ENCODE results near the gene HDAC4.

HDAC4 gene

DNA sequence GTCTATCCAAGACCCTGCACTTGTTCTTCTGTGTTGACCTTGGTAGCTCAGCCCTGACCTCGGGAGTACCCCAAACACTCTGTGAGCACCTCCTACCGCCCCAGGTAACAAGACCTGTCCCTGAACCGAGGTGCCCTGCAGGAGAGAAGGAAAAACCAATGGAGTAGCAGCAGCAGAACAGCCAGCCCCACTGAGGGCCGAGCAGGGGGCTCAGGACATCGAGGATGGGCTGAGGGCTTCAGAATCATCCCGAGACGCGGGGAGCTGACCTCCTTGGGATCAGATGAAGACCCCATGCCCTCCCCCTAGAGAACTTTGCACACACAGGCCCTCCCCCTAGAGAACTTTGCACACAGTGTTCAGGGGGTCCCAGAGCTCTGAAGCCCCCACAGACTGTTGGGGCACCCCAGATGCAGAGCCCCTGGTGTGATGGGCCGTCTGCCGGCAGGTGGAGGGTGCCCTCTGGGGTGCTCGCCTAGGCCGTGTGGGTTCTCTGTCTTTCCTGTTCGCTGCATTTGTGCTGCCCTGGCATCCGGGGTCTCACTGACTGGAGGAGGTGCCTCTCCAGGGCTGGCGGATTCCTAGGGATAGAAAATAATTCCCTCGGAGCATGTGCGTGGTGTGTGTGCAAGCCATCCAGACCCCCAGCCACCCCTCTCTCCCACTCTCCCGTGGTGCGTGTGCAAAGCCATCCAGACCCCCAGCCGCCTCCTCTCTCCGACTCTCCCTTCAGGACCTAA, 363.8 kb downstream of the HDAC4 start:
- Histone ChIP-seq H3K27ac (ENCODE audit: low read depth, low read length) (no peak overlapping the region), H3K4me3 (ENCODE audit: low read depth in 1 of 5, low read length in 5 of 5) (no peak overlapping the region), H3K9me3 (ENCODE audit: control insufficient read depth in 5 of 5, low read length in 5 of 5) (no peaks in the 10 kb centered on the region), H3K4me1 (ENCODE audit: control insufficient read depth in 5 of 5, insufficient read depth in 5 of 5, low read length in 5 of 5) (peaks cover 0 to 3% (median 0%) of the 10 kb centered on the region in 5 donors), H3K9ac (ENCODE audit: low read length in 5 of 5) (no peak overlapping the region), H3K27me3 (ENCODE audit: control insufficient read depth in 5 of 5, insufficient read depth in 4 of 5, low read length in 5 of 5) (peaks cover 0 to 4% (median 0%) of the 10 kb centered on the region in 5 donors), H3K36me3 (ENCODE audit: control insufficient read depth in 5 of 5, insufficient read depth in 5 of 5, low read length in 5 of 5) (no peaks in the 10 kb centered on the region)

DNA sequence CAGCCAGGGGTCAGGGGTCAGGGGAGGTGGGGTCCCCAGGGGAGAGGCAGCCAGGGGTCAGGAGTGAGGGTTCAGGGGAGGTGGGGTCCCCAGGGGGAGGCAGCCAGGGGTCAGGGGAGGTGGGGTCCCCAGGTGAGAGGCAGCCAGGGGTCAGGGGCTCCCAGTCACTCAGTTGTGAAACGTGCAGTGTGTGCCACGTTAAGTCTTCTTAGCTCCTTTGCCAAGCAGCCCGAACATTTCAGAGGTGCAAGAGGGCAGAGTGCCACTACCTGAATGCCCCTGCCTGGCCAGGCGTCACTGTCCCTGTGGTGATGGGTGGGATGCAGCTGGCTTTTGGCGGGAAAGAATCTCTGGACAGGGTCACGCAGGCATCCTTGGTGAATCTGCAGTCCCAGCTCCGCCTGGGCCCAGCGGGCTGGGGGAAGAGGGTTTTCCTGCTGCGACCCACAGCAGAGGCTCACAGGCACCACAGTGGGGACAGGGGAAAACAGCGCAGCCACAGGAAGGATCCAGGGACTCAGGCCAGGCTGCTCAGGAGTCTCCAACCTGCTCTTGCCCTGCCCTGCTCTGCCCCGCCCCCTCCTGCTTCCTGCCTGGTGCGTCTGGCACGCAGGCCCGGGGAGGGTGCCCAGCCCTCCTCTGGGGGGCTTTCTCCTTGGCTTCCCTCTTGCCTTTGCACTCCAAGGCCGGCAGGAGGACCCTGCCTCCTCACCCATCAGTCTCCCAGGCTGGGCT, 364.7 kb downstream of the HDAC4 start:
- no peak overlapping the region for H3K27ac ChIP-seq (ENCODE audit: low read depth, low read length)
- peaks cover 0 to 3% (median 0%) of the 10 kb centered on the region in 5 donors for H3K4me1 ChIP-seq (ENCODE audit: control insufficient read depth in 5 of 5, insufficient read depth in 5 of 5, low read length in 5 of 5)
- H3K4me3 ChIP-seq (ENCODE audit: low read depth in 1 of 5, low read length in 5 of 5): no peak overlapping the region
- no peak overlapping the region for H3K9ac ChIP-seq (ENCODE audit: low read length in 5 of 5)
- H3K27me3 ChIP-seq (ENCODE audit: control insufficient read depth in 5 of 5, insufficient read depth in 4 of 5, low read length in 5 of 5): peaks cover 0 to 4% (median 0%) of the 10 kb centered on the region in 5 donors
- H3K36me3 ChIP-seq (ENCODE audit: control insufficient read depth in 5 of 5, insufficient read depth in 5 of 5, low read length in 5 of 5): no peaks in the 10 kb centered on the region
- H3K9me3 ChIP-seq (ENCODE audit: control insufficient read depth in 5 of 5, low read length in 5 of 5): no peaks in the 10 kb centered on the region

DNA sequence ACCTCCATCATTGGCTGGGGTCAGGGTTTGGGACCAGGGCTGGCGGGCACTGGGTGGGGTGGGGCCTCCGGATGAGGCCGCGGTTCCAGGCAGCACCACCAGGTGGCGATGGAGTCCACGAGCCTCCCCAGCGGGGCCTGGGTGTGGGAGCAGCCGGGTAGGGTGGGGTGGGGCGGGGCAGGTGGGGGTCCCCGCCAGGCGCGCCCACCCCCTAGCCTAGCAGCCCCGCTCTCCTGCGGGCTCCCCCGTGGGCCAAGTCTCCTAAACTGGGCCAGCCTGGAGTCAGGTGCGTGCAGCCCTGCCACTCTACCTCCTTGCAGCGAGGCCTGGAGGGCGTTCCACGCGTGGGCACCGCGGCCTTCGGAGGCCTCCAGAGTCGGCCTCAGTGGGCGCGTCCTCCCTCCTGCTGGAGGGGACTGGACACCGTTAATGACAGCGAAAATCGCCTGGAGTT, 365.4 kb downstream of the HDAC4 start:
- Histone ChIP-seq H3K4me3 (ENCODE audit: low read depth in 1 of 5, low read length in 5 of 5) (no peak overlapping the region), H3K27me3 (ENCODE audit: control insufficient read depth in 5 of 5, insufficient read depth in 4 of 5, low read length in 5 of 5) (peaks cover 0 to 4% (median 0%) of the 10 kb centered on the region in 5 donors), H3K27ac (ENCODE audit: low read depth, low read length) (no peak overlapping the region), H3K4me1 (ENCODE audit: control insufficient read depth in 5 of 5, insufficient read depth in 5 of 5, low read length in 5 of 5) (peaks cover 0 to 3% (median 0%) of the 10 kb centered on the region in 5 donors), H3K36me3 (ENCODE audit: control insufficient read depth in 5 of 5, insufficient read depth in 5 of 5, low read length in 5 of 5) (no peaks in the 10 kb centered on the region), H3K9me3 (ENCODE audit: control insufficient read depth in 5 of 5, low read length in 5 of 5) (no peaks in the 10 kb centered on the region), H3K9ac (ENCODE audit: low read length in 5 of 5) (no peak overlapping the region)

DNA sequence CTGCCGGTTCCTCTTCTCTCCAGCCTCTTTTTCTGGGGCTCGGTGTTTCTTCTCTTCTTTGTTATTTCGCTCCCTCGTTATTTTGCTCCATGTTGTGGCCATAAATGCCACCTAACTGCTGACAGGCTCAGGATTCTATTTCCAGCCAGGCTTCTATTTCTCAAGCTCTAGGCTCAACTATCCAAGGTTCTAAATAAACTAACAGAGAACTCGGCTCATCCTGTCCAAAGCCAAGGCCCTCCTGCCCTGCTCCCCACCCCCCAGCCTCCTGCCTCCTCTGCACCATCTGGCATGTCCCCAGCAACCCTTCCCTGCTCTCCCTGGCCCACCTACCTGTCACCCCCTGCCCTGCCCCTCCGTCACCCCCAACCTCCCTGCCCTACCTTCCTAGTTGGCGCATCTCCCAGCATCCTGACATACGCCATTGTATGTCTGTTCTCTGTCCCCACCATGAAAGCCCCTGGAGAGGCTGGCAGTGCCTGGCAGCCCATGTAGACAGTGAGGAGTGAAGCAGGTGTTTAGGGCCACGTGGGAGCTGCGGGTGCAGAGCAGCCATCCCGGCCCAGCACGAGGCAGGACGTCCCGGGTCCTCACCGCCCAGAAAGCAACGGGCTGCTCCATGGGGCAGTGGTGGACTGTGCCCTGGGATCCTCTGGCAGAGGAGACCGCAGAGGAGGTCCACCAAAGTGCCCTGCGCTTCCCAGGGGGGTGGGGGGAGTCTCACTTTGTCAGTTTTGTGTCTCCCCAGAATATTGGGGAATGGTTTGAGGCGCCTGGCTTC, 366.1 kb downstream of the HDAC4 start:
- Histone ChIP-seq H3K9me3 (ENCODE audit: control insufficient read depth in 5 of 5, low read length in 5 of 5) (no peaks in the 10 kb centered on the region), H3K27ac (ENCODE audit: low read depth, low read length) (no peak overlapping the region), H3K9ac (ENCODE audit: low read length in 5 of 5) (no peak overlapping the region), H3K4me1 (ENCODE audit: control insufficient read depth in 5 of 5, insufficient read depth in 5 of 5, low read length in 5 of 5) (peaks cover 0 to 3% (median 0%) of the 10 kb centered on the region in 5 donors), H3K27me3 (ENCODE audit: control insufficient read depth in 5 of 5, insufficient read depth in 4 of 5, low read length in 5 of 5) (peaks cover 0 to 4% (median 0%) of the 10 kb centered on the region in 5 donors), H3K4me3 (ENCODE audit: low read depth in 1 of 5, low read length in 5 of 5) (no peak overlapping the region), H3K36me3 (ENCODE audit: control insufficient read depth in 5 of 5, insufficient read depth in 5 of 5, low read length in 5 of 5) (no peaks in the 10 kb centered on the region)

DNA sequence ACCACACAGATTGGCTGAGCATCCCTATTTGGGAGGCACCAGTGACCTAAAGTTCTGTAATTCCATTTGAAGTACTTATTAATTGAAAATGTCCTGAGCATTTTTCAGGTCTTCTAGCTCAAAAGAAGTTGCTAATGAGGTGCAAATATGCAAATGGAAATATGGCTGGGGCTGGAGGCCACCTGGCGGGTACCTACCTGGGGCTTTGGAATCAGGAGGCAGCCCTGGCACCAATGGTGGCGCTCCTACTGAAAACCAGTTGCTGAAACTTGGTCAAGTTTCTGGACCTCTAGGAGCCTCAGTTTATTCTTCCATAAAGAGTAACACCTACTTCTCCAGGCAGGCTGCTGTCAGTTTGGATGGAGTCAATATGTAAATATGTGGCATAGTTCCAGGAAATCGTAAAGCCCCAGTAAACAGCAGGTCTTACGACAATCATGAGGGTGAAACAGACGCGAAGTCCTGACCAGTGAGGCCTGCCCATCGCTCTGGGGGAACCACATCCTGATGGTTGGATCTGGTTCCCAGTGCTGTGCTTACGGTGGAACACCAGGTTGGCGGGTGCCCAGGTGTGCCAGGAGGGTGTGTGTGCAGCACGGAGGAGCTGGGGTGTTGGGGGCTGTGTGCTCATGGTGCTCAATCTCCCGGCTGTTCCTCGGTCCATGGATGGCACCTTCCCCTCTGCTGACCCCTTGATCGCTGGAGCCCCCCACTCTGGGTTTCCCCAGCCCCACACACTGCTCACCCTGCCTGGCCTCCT, 366.8 kb downstream of the HDAC4 start:
- H3K27me3 ChIP-seq (ENCODE audit: control insufficient read depth in 5 of 5, insufficient read depth in 4 of 5, low read length in 5 of 5): peaks cover 0 to 4% (median 0%) of the 10 kb centered on the region in 5 donors
- H3K27ac ChIP-seq (ENCODE audit: low read depth, low read length): no peak overlapping the region
- H3K36me3 ChIP-seq (ENCODE audit: control insufficient read depth in 5 of 5, insufficient read depth in 5 of 5, low read length in 5 of 5): no peaks in the 10 kb centered on the region
- no peak overlapping the region for H3K4me3 ChIP-seq (ENCODE audit: low read depth in 1 of 5, low read length in 5 of 5)
- no peaks in the 10 kb centered on the region for H3K9me3 ChIP-seq (ENCODE audit: control insufficient read depth in 5 of 5, low read length in 5 of 5)
- H3K9ac ChIP-seq (ENCODE audit: low read length in 5 of 5): no peak overlapping the region
- H3K4me1 ChIP-seq (ENCODE audit: control insufficient read depth in 5 of 5, insufficient read depth in 5 of 5, low read length in 5 of 5): peaks cover 0 to 3% (median 0%) of the 10 kb centered on the region in 5 donors

DNA sequence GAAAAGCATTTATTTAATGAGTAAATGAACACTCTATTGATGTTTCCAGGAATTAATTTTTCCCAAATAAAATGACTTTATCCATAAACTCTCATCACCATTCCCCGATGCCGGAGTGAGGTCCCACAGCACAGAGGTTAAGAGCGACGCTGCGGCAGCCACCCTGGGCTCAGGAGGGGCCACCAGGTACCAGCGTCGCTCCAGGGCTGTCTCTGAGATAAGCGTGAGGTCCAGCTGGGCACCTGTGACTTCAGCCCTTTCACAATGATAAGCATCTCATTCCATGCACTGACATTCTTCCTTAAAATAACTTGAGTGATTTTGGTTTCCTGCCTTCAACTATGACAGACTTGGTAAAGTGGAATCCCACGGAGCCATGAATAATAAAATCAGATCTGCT, 370.9 kb downstream of the HDAC4 start:
- peaks cover 0 to 22% (median 15%) of the 10 kb centered on the region in 5 donors for H3K27me3 ChIP-seq (ENCODE audit: control insufficient read depth in 5 of 5, insufficient read depth in 4 of 5, low read length in 5 of 5)
- no peak overlapping the region for H3K4me3 ChIP-seq (ENCODE audit: low read depth in 1 of 5, low read length in 5 of 5)
- no peak overlapping the region for H3K9ac ChIP-seq (ENCODE audit: low read length in 5 of 5)
- H3K9me3 ChIP-seq (ENCODE audit: control insufficient read depth in 5 of 5, low read length in 5 of 5): no peaks in the 10 kb centered on the region
- H3K4me1 ChIP-seq (ENCODE audit: control insufficient read depth in 5 of 5, insufficient read depth in 5 of 5, low read length in 5 of 5): peaks cover 0 to 8% (median 4%) of the 10 kb centered on the region in 5 donors
- H3K27ac ChIP-seq (ENCODE audit: low read depth, low read length): no peak overlapping the region
- no peaks in the 10 kb centered on the region for H3K36me3 ChIP-seq (ENCODE audit: control insufficient read depth in 5 of 5, insufficient read depth in 5 of 5, low read length in 5 of 5)

DNA sequence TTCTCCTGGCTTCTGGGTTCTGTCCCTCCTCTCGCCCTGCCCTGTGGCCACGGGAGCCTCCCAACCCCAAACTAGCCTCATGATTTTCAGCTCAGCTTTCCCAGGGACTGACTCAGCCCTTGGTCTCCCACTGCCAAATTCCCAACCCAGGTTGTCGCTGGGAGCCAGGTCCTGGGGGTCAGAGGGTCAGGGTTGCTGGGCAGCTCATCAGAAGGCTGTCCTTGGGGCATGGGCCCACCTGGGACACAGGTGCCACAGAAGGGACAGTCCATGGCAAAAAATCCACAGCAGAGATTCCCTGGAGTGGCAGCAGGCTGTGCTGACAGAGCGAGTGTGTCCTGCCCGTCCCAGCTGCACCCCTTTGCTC, 372.6 kb downstream of the HDAC4 start:
- Histone ChIP-seq H3K27me3 (ENCODE audit: control insufficient read depth in 5 of 5, insufficient read depth in 4 of 5, low read length in 5 of 5) (peaks cover 0 to 22% (median 15%) of the 10 kb centered on the region in 5 donors), H3K9ac (ENCODE audit: low read length in 5 of 5) (no peak overlapping the region), H3K9me3 (ENCODE audit: control insufficient read depth in 5 of 5, low read length in 5 of 5) (no peaks in the 10 kb centered on the region), H3K4me3 (ENCODE audit: low read depth in 1 of 5, low read length in 5 of 5) (no peak overlapping the region), H3K4me1 (ENCODE audit: control insufficient read depth in 5 of 5, insufficient read depth in 5 of 5, low read length in 5 of 5) (peaks cover 0 to 13% (median 4%) of the 10 kb centered on the region in 5 donors), H3K36me3 (ENCODE audit: control insufficient read depth in 5 of 5, insufficient read depth in 5 of 5, low read length in 5 of 5) (no peaks in the 10 kb centered on the region), H3K27ac (ENCODE audit: low read depth, low read length) (peak overlapping the region; percentile 10)

DNA sequence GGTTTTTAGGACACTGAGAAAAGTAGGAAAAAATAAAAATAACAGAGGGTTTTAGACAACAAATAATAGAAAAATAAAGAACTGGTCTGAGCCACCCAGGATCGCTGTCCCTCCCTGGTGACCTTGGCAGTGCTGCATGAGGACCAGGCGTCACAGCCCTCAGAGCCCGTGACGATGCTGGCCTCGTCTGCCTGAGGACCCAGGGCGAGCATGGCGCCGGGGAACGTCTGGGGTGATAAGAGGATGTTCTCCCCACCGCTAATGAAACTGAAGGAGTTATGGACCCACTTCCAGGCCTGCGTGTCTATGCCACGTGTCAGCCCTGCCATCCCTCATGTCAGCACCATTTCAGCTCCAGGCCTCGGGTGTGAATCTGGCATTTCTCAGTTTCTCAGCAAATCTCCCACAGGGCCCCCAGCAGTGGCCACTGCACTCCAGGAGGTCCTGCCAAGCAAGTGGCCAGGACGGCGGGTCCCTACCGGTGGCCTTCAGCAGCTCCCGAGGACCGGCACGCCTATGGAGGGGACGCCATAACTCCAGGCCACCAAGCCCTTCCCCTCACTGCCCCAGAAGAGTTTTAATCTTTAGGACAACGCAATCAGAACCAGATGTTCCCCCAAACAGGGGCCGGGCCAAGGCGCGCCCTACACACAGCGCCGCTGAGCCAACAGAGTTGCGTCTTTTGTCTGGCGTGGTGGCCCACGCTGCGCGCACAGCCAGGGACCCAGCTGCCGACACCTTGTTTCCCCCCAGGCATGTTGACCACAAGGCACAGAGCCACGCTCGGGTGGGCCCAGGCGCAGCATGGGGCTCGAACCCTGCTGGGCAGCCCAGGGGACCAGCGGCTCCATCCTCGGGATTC, 373.2 kb downstream of the HDAC4 start:
- H3K9me3 ChIP-seq (ENCODE audit: control insufficient read depth in 5 of 5, low read length in 5 of 5): no peaks in the 10 kb centered on the region
- peak overlapping the region; percentile 10 for H3K27ac ChIP-seq (ENCODE audit: low read depth, low read length)
- no peak overlapping the region for H3K9ac ChIP-seq (ENCODE audit: low read length in 5 of 5)
- no peak overlapping the region for H3K4me3 ChIP-seq (ENCODE audit: low read depth in 1 of 5, low read length in 5 of 5)
- peaks cover 0 to 13% (median 4%) of the 10 kb centered on the region in 5 donors for H3K4me1 ChIP-seq (ENCODE audit: control insufficient read depth in 5 of 5, insufficient read depth in 5 of 5, low read length in 5 of 5)
- H3K36me3 ChIP-seq (ENCODE audit: control insufficient read depth in 5 of 5, insufficient read depth in 5 of 5, low read length in 5 of 5): no peaks in the 10 kb centered on the region
- peaks cover 0 to 22% (median 15%) of the 10 kb centered on the region in 5 donors for H3K27me3 ChIP-seq (ENCODE audit: control insufficient read depth in 5 of 5, insufficient read depth in 4 of 5, low read length in 5 of 5)
